Prostate gland (tissue), 2 donors: Measurements from ENCODE around the gene PDP2. TPM values are rescaled to one million over a fixed set of nuclear protein-coding genes. Genes with fewer than 3 reads are reported as not detected.

Experiments
- DNase-seq: peaks from one replicate; pipeline ENCODE4 v3.0.0-alpha.2; 2019; ENCODE audit warnings: low spot score
- H3K27ac ChIP-seq, 2 donors: fragments of 200-600 bp; sonication (generic); 2 replicates each; pipeline ENCODE4 v1.5.1; 2017 to 2019
- H3K27me3 ChIP-seq: fragments of 200-600 bp; sonication (generic); replicated peaks from 2 replicates; pipeline ENCODE4 v1.5.1; 2019; ENCODE audit not compliant: insufficient read depth
- H3K36me3 ChIP-seq, 2 donors: fragments of 200-600 bp; sonication (generic); 1 replicate in 1 of 2; 2 replicates in 1 of 2; pipeline versions ENCODE4 v1.5.1 to v1.8.1; 2017 to 2019
- H3K4me1 ChIP-seq: fragments of 200-600 bp; sonication (generic); replicated peaks from 2 replicates; pipeline ENCODE4 v1.5.1; 2019
- H3K4me3 ChIP-seq, 2 donors: fragments of 200-600 bp; sonication (generic); 2 replicates each; pipeline ENCODE4 v1.5.1; 2017 to 2019
- H3K9me3 ChIP-seq: fragments of 200-600 bp; sonication (generic); 2 replicates; pipeline ENCODE4 v1.5.1; 2017
- CTCF ChIP-seq, 4 experiments: fragments of 200-600 bp in 2 of 4; fragments of 450-650 bp in 2 of 4; sonication (generic) in 2 of 4; IDR thresholded peaks; 1 replicate in 3 of 4; 2 replicates in 1 of 4; pipeline ENCODE4 v1.5.1; 2016 to 2019; ENCODE audit warnings: antibody characterized with exemption in 4 of 4, mild to moderate bottlenecking in 2 of 4, moderate library complexity in 2 of 4
- POLR2A ChIP-seq: fragments of 450-650 bp; IDR thresholded peaks from one replicate; pipeline ENCODE4 v1.6.1; 2016; ENCODE audit warnings: antibody characterized with exemption, mild to moderate bottlenecking
- POLR2AphosphoS5 ChIP-seq: sonication (generic); formaldehyde crosslinking; IDR thresholded peaks from one replicate; pipeline ENCODE4 v1.6.1; 2017; ENCODE audit warnings: antibody characterized with exemption
- WGBS: methylation state at CpG from one replicate; pipeline ENCODE4 v1.1.5; 2018; 5-methylcytosine and 5-hydroxymethylcytosine counted together
- intact Hi-C: fragments of 100-400 bp; cut with DNase I; formaldehyde crosslinking; loops from one replicate; pipeline ENCODE4 v1.14.2; 2022
- total RNA-seq, 2 donors: library from RNA; depleted of rRNA; stranded (reverse); fragments of >200 nt; gene quantifications; one replicate each; pipeline ENCODE4 v1.1.0, GENCODE V29; 2016

PDP2 gene
- total RNA-seq, 2 donors from 2014 or later, result 9.2 to 21.9 TPM

- peaks cover 9% of the 10 kb centered on the region for H3K4me1 ChIP-seq
- TF ChIP-seq CTCF (IDR thresholded peaks at IDR 0.05) (no peak), POLR2A (no peak), POLR2AphosphoS5 (no peak)
- H3K9me3 ChIP-seq, result no peaks in the 10 kb centered on the region
- H3K4me3 ChIP-seq, result no peak overlapping the region
- peaks cover 4 to 21% of the 10 kb centered on the region in 2 donors for H3K36me3 ChIP-seq
- intact Hi-C loops, result no loop called here
- no peak overlapping the region for H3K27ac ChIP-seq
- DNase-seq, result no peak
- H3K27me3 ChIP-seq, result no peaks in the 10 kb centered on the region
These were observed 59.1 kb downstream of the PDP2 start for GRCh38 chr16:66939366-66939765.

- Histone ChIP-seq H3K27ac (no peak overlapping the region), H3K4me1 (peaks cover 9% of the 10 kb centered on the region), H3K4me3 (no peak overlapping the region), H3K36me3 (peaks cover 4 to 21% of the 10 kb centered on the region in 2 donors), H3K9me3 (no peaks in the 10 kb centered on the region), H3K27me3 (no peaks in the 10 kb centered on the region)
- 94% methylated on average over 16 of the region's 16 CpGs for WGBS
- intact Hi-C loops, result no loop called here
- TF ChIP-seq CTCF (IDR thresholded peaks at IDR 0.05) (no peak), POLR2AphosphoS5 (no peak), POLR2A (no peak)
- DNase-seq, result no peak
These were observed 59.9 kb downstream of the PDP2 start for GRCh38 chr16:66940236-66940635.

Other genes with a start within 250 kb of the PDP2 start
- 10 to 100 TPM; 46.9 to 57.7 TPM for gene CMTM4, start 183.8 kb upstream of the PDP2 start, total RNA-seq
- 100 to 1,000 TPM in 1 of 2 donors, 10 to 100 TPM in 1; 98.1 to 149 TPM for gene DYNC1LI2, start 128.9 kb upstream of the PDP2 start, total RNA-seq
- gene TERB1, start 78.9 kb upstream of the PDP2 start, total RNA-seq, result 1 to 10 TPM in 1 of 2 donors, not detected in 1; 2.1 TPM
- gene NAE1, start 49.5 kb upstream of the PDP2 start, total RNA-seq, result 10 to 100 TPM; 39.6 to 58.2 TPM
- gene CA7, start 36.1 kb upstream of the PDP2 start, total RNA-seq, result 1 to 10 TPM in 1 of 2 donors, not detected in 1; 1.9 TPM
- not detected for gene CDH16, start 38.4 kb downstream of the PDP2 start, total RNA-seq
- 10 to 100 TPM; 17.0 to 37.0 TPM for gene RRAD, start 45.0 kb downstream of the PDP2 start, total RNA-seq
- 100 to 1,000 TPM in 1 of 2 donors, 10 to 100 TPM in 1; 80.2 to 159 TPM for gene CIAO2B, start 53.9 kb downstream of the PDP2 start, total RNA-seq
- gene CES2, start 55.0 kb downstream of the PDP2 start, total RNA-seq, result 10 to 100 TPM; 36.3 to 61.5 TPM
- gene CES3, start 80.8 kb downstream of the PDP2 start, total RNA-seq, result under 1 TPM; 0.36 to 0.80 TPM
- gene CES4A, start 108.1 kb downstream of the PDP2 start, total RNA-seq, result 10 to 100 TPM in 1 of 2 donors, 1 to 10 TPM in 1; 1.4 to 10.7 TPM
- 10 to 100 TPM; 27.0 to 46.2 TPM for gene CBFB, start 148.6 kb downstream of the PDP2 start, total RNA-seq
- 10 to 100 TPM; 30.1 to 31.9 TPM for gene PHAF1, start 229.4 kb downstream of the PDP2 start, total RNA-seq